Neural cell (in vitro differentiated cells): ENCODE measurements around the gene C12orf75.

Experiments used
- CTCF ChIP-seq: fragments of 450-650 bp; IDR thresholded peaks from 2 replicates; pipeline ENCODE4 v1.5.1; 2014; ENCODE audit warnings: antibody characterized with exemption, mild to moderate bottlenecking, moderate library complexity; ENCODE audit not compliant: poor library complexity, severe bottlenecking
- EP300 ChIP-seq: fragments of 450-650 bp; conservative IDR thresholded peaks from 2 replicates; pipeline ENCODE4 v1.6.1; 2014; ENCODE audit warnings: antibody characterized with exemption, mild to moderate bottlenecking, moderate library complexity; ENCODE audit not compliant: poor library complexity, severe bottlenecking
- EZH2 ChIP-seq: fragments of 200-600, 300-800 bp; shearing (Covaris generic), sonication (generic); IDR thresholded peaks from 2 replicates; pipeline ENCODE4 v1.6.1; 2014; ENCODE audit warnings: antibody characterized with exemption, low read length, borderline replicate concordance, mild to moderate bottlenecking; ENCODE audit not compliant: insufficient read depth, poor library complexity, severe bottlenecking
- MXI1 ChIP-seq: fragments of 450-650 bp; conservative IDR thresholded peaks from 2 replicates; pipeline ENCODE4 v1.6.1; 2014; ENCODE audit warnings: antibody characterized with exemption, mild to moderate bottlenecking; ENCODE audit not compliant: poor library complexity, severe bottlenecking
- POLR2AphosphoS5 ChIP-seq: IDR thresholded peaks from 2 replicates; pipeline ENCODE4 v1.6.1; 2012
- TAF1 ChIP-seq: IDR thresholded peaks from 2 replicates; pipeline ENCODE4 v1.6.1; 2012; ENCODE audit warnings: low read depth
- TF ChIP-seq, protein P1 (sequence below): IDR thresholded peaks from 2 replicates; pipeline ENCODE4 v1.6.1; 2012; ENCODE audit warnings: borderline replicate concordance

DNA sequence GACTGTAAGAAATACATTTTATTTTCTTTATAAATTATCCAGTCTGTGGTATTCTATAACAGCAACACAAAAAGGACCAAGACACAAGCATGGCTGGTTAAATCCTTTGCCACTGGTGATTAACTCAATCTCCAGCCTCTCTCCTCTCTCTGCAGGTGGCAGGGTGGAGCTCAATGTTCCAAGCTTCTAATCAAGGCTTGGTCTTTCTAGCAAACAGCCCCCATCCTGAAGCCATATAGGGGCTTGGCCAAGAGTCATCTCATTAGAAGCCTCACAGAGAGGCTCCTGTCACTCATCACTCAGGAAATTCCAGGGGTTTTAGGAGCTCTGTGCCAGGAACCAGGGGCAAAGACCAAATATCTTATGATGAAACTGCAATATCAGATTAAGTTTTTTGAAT lies 12.0 kb downstream of the C12orf75 start:
- TF ChIP-seq CTCF (no peak), EZH2 (no peak), TAF1 (no peak), POLR2AphosphoS5 (no peak), EP300 (no peak), MXI1 (no peak)
- TF ChIP-seq, protein P1, sequence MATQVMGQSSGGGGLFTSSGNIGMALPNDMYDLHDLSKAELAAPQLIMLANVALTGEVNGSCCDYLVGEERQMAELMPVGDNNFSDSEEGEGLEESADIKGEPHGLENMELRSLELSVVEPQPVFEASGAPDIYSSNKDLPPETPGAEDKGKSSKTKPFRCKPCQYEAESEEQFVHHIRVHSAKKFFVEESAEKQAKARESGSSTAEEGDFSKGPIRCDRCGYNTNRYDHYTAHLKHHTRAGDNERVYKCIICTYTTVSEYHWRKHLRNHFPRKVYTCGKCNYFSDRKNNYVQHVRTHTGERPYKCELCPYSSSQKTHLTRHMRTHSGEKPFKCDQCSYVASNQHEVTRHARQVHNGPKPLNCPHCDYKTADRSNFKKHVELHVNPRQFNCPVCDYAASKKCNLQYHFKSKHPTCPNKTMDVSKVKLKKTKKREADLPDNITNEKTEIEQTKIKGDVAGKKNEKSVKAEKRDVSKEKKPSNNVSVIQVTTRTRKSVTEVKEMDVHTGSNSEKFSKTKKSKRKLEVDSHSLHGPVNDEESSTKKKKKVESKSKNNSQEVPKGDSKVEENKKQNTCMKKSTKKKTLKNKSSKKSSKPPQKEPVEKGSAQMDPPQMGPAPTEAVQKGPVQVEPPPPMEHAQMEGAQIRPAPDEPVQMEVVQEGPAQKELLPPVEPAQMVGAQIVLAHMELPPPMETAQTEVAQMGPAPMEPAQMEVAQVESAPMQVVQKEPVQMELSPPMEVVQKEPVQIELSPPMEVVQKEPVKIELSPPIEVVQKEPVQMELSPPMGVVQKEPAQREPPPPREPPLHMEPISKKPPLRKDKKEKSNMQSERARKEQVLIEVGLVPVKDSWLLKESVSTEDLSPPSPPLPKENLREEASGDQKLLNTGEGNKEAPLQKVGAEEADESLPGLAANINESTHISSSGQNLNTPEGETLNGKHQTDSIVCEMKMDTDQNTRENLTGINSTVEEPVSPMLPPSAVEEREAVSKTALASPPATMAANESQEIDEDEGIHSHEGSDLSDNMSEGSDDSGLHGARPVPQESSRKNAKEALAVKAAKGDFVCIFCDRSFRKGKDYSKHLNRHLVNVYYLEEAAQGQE = no peak
